HepG2 (cell line): Measurements from ENCODE around the gene CUL9. TPM values are rescaled to one million over a fixed set of nuclear protein-coding genes. Genes with fewer than 3 reads are reported as not detected.

ENCODE experiments used
- ATAC-seq: fragments of 200-7000 bp; cut with Tn5 transposase; 3 replicates; pipeline ENCODE4 v1.9.1; 2020; ENCODE audit warnings: mild to moderate bottlenecking, moderate library complexity
- BruUV-seq: library from RNA; stranded (reverse); fragments of 400-500 nt; replicated peaks from 2 replicates; lab custom pipeline; 2021; lab: Mats Ljungman, UMichigan
- CTCF ChIA-PET: fragments of 300-600 bp; formaldehyde crosslinking; extraction: SDS; loops from one replicate; lab custom pipeline; 2021; ENCODE audit warnings: low total read pairs, inconsistent platforms, low intra/inter-chr PET ratio; lab: Yijun Ruan, JAX
- POLR2A ChIA-PET: fragments of 350-600 bp; sonication (Branson Sonifier 250); formaldehyde crosslinking; loops from one replicate; lab custom pipeline; 2020; ENCODE audit warnings: antibody characterized with exemption, inconsistent platforms; lab: Yijun Ruan, JAX
- DNase-seq: peaks from one replicate; pipeline ENCODE4 v3.0.0-alpha.2; 2015; ENCODE audit warnings: low spot score
- FAIRE-seq: peaks from 3 replicates; lab custom pipeline; 2011; peaks lifted over from hg19 to GRCh38; lab: Jason Lieb, UNC
- H2AFZ ChIP-seq: one replicate; pipeline ENCODE4 v1.6.1; 2011; ENCODE audit warnings: low read length, inconsistent platforms
- H3K27ac ChIP-seq: fragments of 300-600 bp; 3 replicates; pipeline ENCODE4 v1.8.0; 2011; ENCODE audit warnings: mixed run types, mild to moderate bottlenecking, mixed read lengths, low read length, inconsistent platforms; ENCODE audit not compliant: insufficient read depth; ENCODE audit errors: extremely low read length
- H3K27me3 ChIP-seq, 2 experiments: fragments of 200-600 bp in 1 of 2; 2 replicates in 1 of 2; 3 replicates in 1 of 2; pipeline versions ENCODE4 v1.6.0 to v1.8.0; 2011; ENCODE audit warnings: low read length in 2 of 2, mild to moderate bottlenecking in 2 of 2, moderate library complexity in 2 of 2, inconsistent platforms in 1 of 2; ENCODE audit not compliant: insufficient read depth in 2 of 2, control insufficient read depth in 1 of 2
- H3K36me3 ChIP-seq, 2 experiments: fragments of 200-600 bp in 1 of 2; replicated peaks in 1 of 2; 2 replicates in 1 of 2; 3 replicates in 1 of 2; pipeline versions ENCODE4 v1.5.1 to v1.8.0; 2011; ENCODE audit warnings: low read length in 2 of 2, inconsistent platforms in 1 of 2; ENCODE audit not compliant: insufficient read depth in 2 of 2, control insufficient read depth in 1 of 2
- H3K4me1 ChIP-seq: 2 replicates; pipeline ENCODE4 v1.5.1; 2012; ENCODE audit warnings: low read length, inconsistent platforms; ENCODE audit not compliant: insufficient read depth
- H3K4me2 ChIP-seq: 2 replicates; pipeline ENCODE4 v1.6.0; 2011; ENCODE audit warnings: low read depth, low read length, inconsistent platforms
- H3K4me3 ChIP-seq, 3 experiments: fragments of 200-600 bp in 1 of 3; sonication (generic), shearing (Covaris generic) in 1 of 3; replicated peaks in 1 of 3; 2 replicates each; pipeline ENCODE4 v1.5.1; 2011 to 2016; ENCODE audit warnings: low read length in 3 of 3, inconsistent platforms in 2 of 3, low read depth in 2 of 3, mild to moderate bottlenecking in 2 of 3, control low read depth in 1 of 3, mixed read lengths in 1 of 3; ENCODE audit not compliant: insufficient read depth in 1 of 3
- H3K79me2 ChIP-seq: one replicate; pipeline ENCODE4 v1.6.1; 2011; ENCODE audit warnings: low read length, inconsistent platforms; ENCODE audit not compliant: insufficient read depth
- H3K9ac ChIP-seq: 2 replicates; pipeline ENCODE4 v1.6.0; 2011; ENCODE audit warnings: mild to moderate bottlenecking, low read depth, low read length, inconsistent platforms; ENCODE audit not compliant: insufficient read depth
- H3K9me3 ChIP-seq: 2 replicates; pipeline ENCODE4 v1.5.1; 2012; ENCODE audit warnings: mild to moderate bottlenecking, low read length
- H4K20me1 ChIP-seq: 2 replicates; pipeline ENCODE4 v1.6.0; 2011; ENCODE audit warnings: inconsistent platforms, mild to moderate bottlenecking, low read length, moderate library complexity; ENCODE audit not compliant: insufficient read depth
- LBX2 ChIP-seq: sonication (generic); formaldehyde crosslinking; IDR thresholded peaks from 2 replicates; pipeline ENCODE4 v1.5.0; 2020; ENCODE audit warnings: missing genetic modification reagents, mild to moderate bottlenecking, borderline replicate concordance
- POGZ ChIP-seq: sonication (generic); formaldehyde crosslinking; IDR thresholded peaks from 2 replicates; pipeline ENCODE4 v1.4.0; 2020; ENCODE audit warnings: mild to moderate bottlenecking, missing genetic modification reagents
- YEATS4 ChIP-seq: sonication (generic); formaldehyde crosslinking; IDR thresholded peaks from 2 replicates; pipeline ENCODE4 v1.4.0; 2020; ENCODE audit warnings: missing genetic modification reagents, borderline replicate concordance
- ZNF333 ChIP-seq: sonication (generic); formaldehyde crosslinking; IDR thresholded peaks from 2 replicates; pipeline ENCODE4 v1.4.0; 2020; ENCODE audit warnings: mild to moderate bottlenecking, missing genetic modification reagents, borderline replicate concordance
- ZNF670 ChIP-seq: sonication (generic); formaldehyde crosslinking; IDR thresholded peaks from 2 replicates; pipeline ENCODE4 v1.8.0; 2022; ENCODE audit warnings: mild to moderate bottlenecking, missing genetic modification reagents, borderline replicate concordance
- ZSCAN20 ChIP-seq: sonication (generic); formaldehyde crosslinking; IDR thresholded peaks from 2 replicates; pipeline ENCODE4 v1.4.0; 2020; ENCODE audit warnings: missing genetic modification reagents, mild to moderate bottlenecking, borderline replicate concordance
- in situ Hi-C: cut with HindIII; loops from 2 replicates; pipeline ENCODE4 v1.10.0; 2017; ENCODE audit warnings: low pct_unique_long_range_greater_than_20kb; ENCODE audit not compliant: extremely low pct_ligation_motif_present
- intact Hi-C: fragments of 100-400 bp; cut with micrococcal nuclease; formaldehyde crosslinking; loops from one replicate; pipeline ENCODE4 v1.10.0; 2022; ENCODE audit not compliant: unreplicated experiment
- polyA plus RNA-seq, 8 experiments: library from polyadenylated mRNA; depleted of rRNA in 3 of 8; stranded (reverse) in 7 of 8; unstranded in 1 of 8; fragments of >200 nt; fragmentation: Illumina TruSeq in 4 of 8; extraction: Trizol in 4 of 8; gene quantifications; 2 replicates each; pipeline versions ENCODE4 v1.2.1 to v1.2.3, GENCODE V29; 2011 to 2016; ENCODE audit warnings: low read depth in 4 of 8, missing spikeins in 1 of 8, mixed read lengths in 1 of 8; ENCODE audit not compliant: insufficient read depth in 1 of 8
- total RNA-seq, 5 experiments: library from RNA; depleted of rRNA; stranded (reverse); fragments of >200 nt; fragmentation: Illumina TruSeq; extraction: Trizol; gene quantifications; 2 replicates each; pipeline ENCODE4 v1.2.3, GENCODE V29; 2016; ENCODE audit warnings: low read depth in 1 of 5
- TF ChIP-seq, protein P1 (sequence below): sonication (generic); formaldehyde crosslinking; IDR thresholded peaks from 2 replicates; pipeline ENCODE4 v1.4.0; 2020; ENCODE audit warnings: missing genetic modification reagents
- TF ChIP-seq, protein P2 (sequence below): sonication (generic); formaldehyde crosslinking; conservative IDR thresholded peaks from 2 replicates; pipeline ENCODE4 v1.8.1; 2023; ENCODE audit warnings: missing genetic modification reagents

CUL9 gene
- total and polyA plus RNA-seq, 2 of the 13 experiments (the other 11 are each of a cell fraction or from before 2014, with no cell fraction given): 11.4 to 13.7 TPM

DNA sequence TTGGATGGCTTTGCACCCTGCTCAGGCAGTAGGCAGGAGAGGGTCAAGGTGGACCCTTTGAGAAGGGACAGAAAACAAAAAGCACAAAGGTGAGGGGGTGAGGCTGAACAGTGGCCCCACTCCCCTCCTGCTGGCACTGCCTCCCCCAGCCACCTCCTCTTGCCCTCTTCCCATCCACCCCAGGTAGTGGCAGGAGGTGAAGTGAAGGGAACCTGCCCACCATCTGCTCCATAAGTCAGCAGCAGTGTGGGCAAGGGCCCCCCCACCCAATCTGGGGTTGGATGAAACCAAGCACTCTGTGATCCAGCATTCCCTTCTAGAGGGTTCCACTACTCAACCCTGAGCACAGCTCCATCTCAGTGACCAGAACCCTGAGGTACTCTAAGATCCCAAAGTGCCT, 89.9 kb downstream of the CUL9 start:
- 0 out of 2 replicates have a peak, but pooled peaks have one; percentile 45 for TF ChIP-seq LBX2 (CRISPR knock-in tag)
- 0 out of 2 replicates have a peak, but pooled peaks have one; percentile 20 for TF ChIP-seq POGZ
- TF ChIP-seq ZNF670 (CRISPR knock-in tag): no peak
- no peak for TF ChIP-seq YEATS4 (CRISPR knock-in tag)
- TF ChIP-seq, protein P1, sequence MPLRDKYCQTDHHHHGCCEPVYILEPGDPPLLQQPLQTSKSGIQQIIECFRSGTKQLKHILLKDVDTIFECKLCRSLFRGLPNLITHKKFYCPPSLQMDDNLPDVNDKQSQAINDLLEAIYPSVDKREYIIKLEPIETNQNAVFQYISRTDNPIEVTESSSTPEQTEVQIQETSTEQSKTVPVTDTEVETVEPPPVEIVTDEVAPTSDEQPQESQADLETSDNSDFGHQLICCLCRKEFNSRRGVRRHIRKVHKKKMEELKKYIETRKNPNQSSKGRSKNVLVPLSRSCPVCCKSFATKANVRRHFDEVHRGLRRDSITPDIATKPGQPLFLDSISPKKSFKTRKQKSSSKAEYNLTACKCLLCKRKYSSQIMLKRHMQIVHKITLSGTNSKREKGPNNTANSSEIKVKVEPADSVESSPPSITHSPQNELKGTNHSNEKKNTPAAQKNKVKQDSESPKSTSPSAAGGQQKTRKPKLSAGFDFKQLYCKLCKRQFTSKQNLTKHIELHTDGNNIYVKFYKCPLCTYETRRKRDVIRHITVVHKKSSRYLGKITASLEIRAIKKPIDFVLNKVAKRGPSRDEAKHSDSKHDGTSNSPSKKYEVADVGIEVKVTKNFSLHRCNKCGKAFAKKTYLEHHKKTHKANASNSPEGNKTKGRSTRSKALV (CRISPR knock-in tag): no peak
- TF ChIP-seq, protein P2, sequence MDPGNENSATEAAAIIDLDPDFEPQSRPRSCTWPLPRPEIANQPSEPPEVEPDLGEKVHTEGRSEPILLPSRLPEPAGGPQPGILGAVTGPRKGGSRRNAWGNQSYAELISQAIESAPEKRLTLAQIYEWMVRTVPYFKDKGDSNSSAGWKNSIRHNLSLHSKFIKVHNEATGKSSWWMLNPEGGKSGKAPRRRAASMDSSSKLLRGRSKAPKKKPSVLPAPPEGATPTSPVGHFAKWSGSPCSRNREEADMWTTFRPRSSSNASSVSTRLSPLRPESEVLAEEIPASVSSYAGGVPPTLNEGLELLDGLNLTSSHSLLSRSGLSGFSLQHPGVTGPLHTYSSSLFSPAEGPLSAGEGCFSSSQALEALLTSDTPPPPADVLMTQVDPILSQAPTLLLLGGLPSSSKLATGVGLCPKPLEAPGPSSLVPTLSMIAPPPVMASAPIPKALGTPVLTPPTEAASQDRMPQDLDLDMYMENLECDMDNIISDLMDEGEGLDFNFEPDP (CRISPR knock-in tag): 0 out of 2 replicates have a peak, but pooled peaks have one; percentile 66
- TF ChIP-seq ZSCAN20 (CRISPR knock-in tag): no peak
- 0 out of 2 replicates have a peak, but pooled peaks have one; percentile 56 for TF ChIP-seq ZNF333 (CRISPR knock-in tag)
- TF ChIP-seq, all 625 proteins: peak for 4
- no peaks in the 10 kb centered on the region for H3K27me3 ChIP-seq
- H3K79me2 ChIP-seq: peaks cover 7% of the 10 kb centered on the region
- FAIRE-seq: no peak
- no peak for DNase-seq
- ATAC-seq: no peak
- no TSS peak for BruUV-seq
- intact Hi-C loops: no loop called here
- no peaks in the 10 kb centered on the region for H4K20me1 ChIP-seq
- POLR2A ChIA-PET: interaction anchor here (3.2 to 20.0 kb wide), 3 partner anchors 8 to 26 kb away, joined by 13 to 314 read pairs (median 131); partner anchors contain the start of gene SLC22A7
- in situ Hi-C loops: no loop called here
- CTCF ChIA-PET: no interaction called here
- H3K36me3 ChIP-seq: no peaks in the 10 kb centered on the region
- no peak overlapping the region for H3K9ac ChIP-seq
- H3K9me3 ChIP-seq: no peaks in the 10 kb centered on the region
- H3K4me2 ChIP-seq: no peak overlapping the region
- no peak overlapping the region for H3K4me3 ChIP-seq
- H2AFZ ChIP-seq: no peak overlapping the region
- peak overlapping the region; percentile 94 for H3K27ac ChIP-seq
- peaks cover 96% of the 10 kb centered on the region for H3K4me1 ChIP-seq
